Stimulated activated memory B cell treated with anti-CD40 and anti-IgM and Interleukin-4, amounts not matched to agents 10 μg/mL and 1 μg/mL and 100 μg/mL, for 72 hours (primary cell): ENCODE data around the gene MNAT1.
"Not testable (repeated sequence)": the region's sequence is repeated elsewhere in the genome, so short reads cannot be mapped to it uniquely, and the experiment has no call there.

Experiments
- ATAC-seq: fragments of 150-1000 bp; cut with Tn5 transposase; 2 replicates; pipeline ENCODE4 v1.10.0; 2021
- H3K27ac Mint-ChIP-seq: one replicate; pipeline ENCODE4 v1.8.0; 2022; ENCODE audit warnings: mild to moderate bottlenecking, mixed read lengths
- H3K27me3 Mint-ChIP-seq: one replicate; pipeline ENCODE4 v1.8.0; 2022; ENCODE audit warnings: mixed read lengths
- H3K36me3 Mint-ChIP-seq: one replicate; pipeline ENCODE4 v1.8.0; 2022; ENCODE audit warnings: mixed read lengths
- H3K4me1 Mint-ChIP-seq: one replicate; pipeline ENCODE4 v1.8.0; 2022; ENCODE audit warnings: mixed read lengths
- H3K4me3 Mint-ChIP-seq: one replicate; pipeline ENCODE4 v1.8.0; 2022; ENCODE audit warnings: mild to moderate bottlenecking, moderate library complexity, mixed read lengths
- H3K9me3 Mint-ChIP-seq: one replicate; pipeline ENCODE4 v1.8.0; 2022; ENCODE audit warnings: mixed read lengths

Gene MNAT1

GRCh38 chr14:60768602-60769001 is 34.0 kb downstream of the MNAT1 start:
- Mint-ChIP-seq H3K27me3 (no peaks in the 10 kb centered on the region), H3K36me3 (peaks cover 10% of the 10 kb centered on the region), H3K4me3 (no peak overlapping the region), H3K9me3 (no peaks in the 10 kb centered on the region), H3K27ac (no peak overlapping the region), H3K4me1 (peaks cover 22% of the 10 kb centered on the region)
- ATAC-seq: no peak

- ATAC-seq: no peak
- no peak overlapping the region for H3K4me3 Mint-ChIP-seq
- H3K27ac Mint-ChIP-seq: no peak overlapping the region
- no peaks in the 10 kb centered on the region for H3K36me3 Mint-ChIP-seq
- H3K9me3 Mint-ChIP-seq: no peaks in the 10 kb centered on the region
- peaks cover 15% of the 10 kb centered on the region for H3K4me1 Mint-ChIP-seq
- no peaks in the 10 kb centered on the region for H3K27me3 Mint-ChIP-seq
These were observed 36.6 kb downstream of the MNAT1 start for GRCh38 chr14:60771117-60771516.

- no peak for ATAC-seq
- no peak overlapping the region for H3K27ac Mint-ChIP-seq
- no peaks in the 10 kb centered on the region for H3K36me3 Mint-ChIP-seq
- H3K27me3 Mint-ChIP-seq: no peaks in the 10 kb centered on the region
- no peak overlapping the region for H3K4me3 Mint-ChIP-seq
- H3K4me1 Mint-ChIP-seq: peaks cover 9% of the 10 kb centered on the region
- no peaks in the 10 kb centered on the region for H3K9me3 Mint-ChIP-seq
These were observed 39.0 kb downstream of the MNAT1 start for GRCh38 chr14:60773558-60773957.

- H3K9me3 Mint-ChIP-seq: no peaks in the 10 kb centered on the region
- H3K36me3 Mint-ChIP-seq: no peaks in the 10 kb centered on the region
- peaks cover 15% of the 10 kb centered on the region for H3K4me1 Mint-ChIP-seq
- no peak overlapping the region for H3K27ac Mint-ChIP-seq
- H3K4me3 Mint-ChIP-seq: no peak overlapping the region
- no peak for ATAC-seq
- no peaks in the 10 kb centered on the region for H3K27me3 Mint-ChIP-seq
These were observed 40.7 kb downstream of the MNAT1 start for GRCh38 chr14:60775296-60775695.

GRCh38 chr14:60777856-60778578 is 43.5 kb downstream of the MNAT1 start:
- no peaks in the 10 kb centered on the region for H3K9me3 Mint-ChIP-seq
- ATAC-seq: no peak
- no peak overlapping the region for H3K4me3 Mint-ChIP-seq
- H3K27ac Mint-ChIP-seq: no peak overlapping the region
- no peaks in the 10 kb centered on the region for H3K27me3 Mint-ChIP-seq
- peaks cover 16% of the 10 kb centered on the region for H3K4me1 Mint-ChIP-seq
- no peaks in the 10 kb centered on the region for H3K36me3 Mint-ChIP-seq

- H3K27ac Mint-ChIP-seq, H3K36me3 Mint-ChIP-seq, ATAC-seq, H3K4me3 Mint-ChIP-seq, H3K9me3 Mint-ChIP-seq, H3K27me3 Mint-ChIP-seq: not testable (repeated sequence)
- peaks cover 16% of the 10 kb centered on the region for H3K4me1 Mint-ChIP-seq
These were observed 45.4 kb downstream of the MNAT1 start for GRCh38 chr14:60779745-60780514.

- peaks cover 16% of the 10 kb centered on the region for H3K4me1 Mint-ChIP-seq
- H3K9me3 Mint-ChIP-seq, ATAC-seq, H3K36me3 Mint-ChIP-seq, H3K27me3 Mint-ChIP-seq, H3K4me3 Mint-ChIP-seq, H3K27ac Mint-ChIP-seq: not testable (repeated sequence)
These were observed 46.0 kb downstream of the MNAT1 start for GRCh38 chr14:60780558-60780957.

- Mint-ChIP-seq H3K27me3 (no peaks in the 10 kb centered on the region), H3K36me3 (peaks cover 13% of the 10 kb centered on the region)
- no peak for ATAC-seq
These were observed 52.3 kb downstream of the MNAT1 start for GRCh38 chr14:60786905-60787304.

GRCh38 chr14:60789656-60790055 is 55.1 kb downstream of the MNAT1 start:
- Mint-ChIP-seq H3K27ac (no peak overlapping the region), H3K27me3 (no peaks in the 10 kb centered on the region), H3K36me3 (peaks cover 21% of the 10 kb centered on the region), H3K9me3 (no peaks in the 10 kb centered on the region), H3K4me3 (no peak overlapping the region), H3K4me1 (peaks cover 7% of the 10 kb centered on the region)
- no peak for ATAC-seq

More at GRCh38 chr14:60786905-60787304, 52.3 kb downstream of the MNAT1 start:
- H3K4me1 Mint-ChIP-seq: peaks cover 12% of the 10 kb centered on the region
- H3K27ac Mint-ChIP-seq: no peak overlapping the region
- H3K4me3 Mint-ChIP-seq: no peak overlapping the region
- no peaks in the 10 kb centered on the region for H3K9me3 Mint-ChIP-seq

GRCh38 chr14:60790850-60791249 is 56.3 kb downstream of the MNAT1 start:
- H3K4me3 Mint-ChIP-seq: no peak overlapping the region
- peaks cover 7% of the 10 kb centered on the region for H3K4me1 Mint-ChIP-seq
- H3K27me3 Mint-ChIP-seq: no peaks in the 10 kb centered on the region
- H3K27ac Mint-ChIP-seq: no peak overlapping the region
- H3K9me3 Mint-ChIP-seq: no peaks in the 10 kb centered on the region
- H3K36me3 Mint-ChIP-seq: peaks cover 25% of the 10 kb centered on the region
- ATAC-seq: no peak

- H3K27ac Mint-ChIP-seq: no peak overlapping the region
- no peak overlapping the region for H3K4me3 Mint-ChIP-seq
- peaks cover 46% of the 10 kb centered on the region for H3K36me3 Mint-ChIP-seq
- no peaks in the 10 kb centered on the region for H3K9me3 Mint-ChIP-seq
- ATAC-seq: no peak
- H3K27me3 Mint-ChIP-seq: no peaks in the 10 kb centered on the region
- H3K4me1 Mint-ChIP-seq: no peaks in the 10 kb centered on the region
These were observed 61.9 kb downstream of the MNAT1 start for GRCh38 chr14:60796434-60796833.

GRCh38 chr14:60800409-60800808 is 65.8 kb downstream of the MNAT1 start:
- Mint-ChIP-seq H3K4me1 (no peaks in the 10 kb centered on the region), H3K27ac (no peak overlapping the region), H3K9me3 (no peaks in the 10 kb centered on the region), H3K36me3 (peaks cover 52% of the 10 kb centered on the region), H3K27me3 (no peaks in the 10 kb centered on the region), H3K4me3 (no peak overlapping the region)
- no peak for ATAC-seq

- H3K4me1 Mint-ChIP-seq: no peaks in the 10 kb centered on the region
- H3K36me3 Mint-ChIP-seq: peaks cover 52% of the 10 kb centered on the region
- no peaks in the 10 kb centered on the region for H3K9me3 Mint-ChIP-seq
- no peak for ATAC-seq
- no peak overlapping the region for H3K4me3 Mint-ChIP-seq
- H3K27ac Mint-ChIP-seq: no peak overlapping the region
- H3K27me3 Mint-ChIP-seq: no peaks in the 10 kb centered on the region
These were observed 69.3 kb downstream of the MNAT1 start for GRCh38 chr14:60803871-60804270.

GRCh38 chr14:60805841-60806430 is 71.4 kb downstream of the MNAT1 start:
- H3K27me3 Mint-ChIP-seq: no peaks in the 10 kb centered on the region
- H3K27ac Mint-ChIP-seq: no peak overlapping the region
- H3K4me1 Mint-ChIP-seq: no peaks in the 10 kb centered on the region
- H3K4me3 Mint-ChIP-seq: no peak overlapping the region
- no peak for ATAC-seq
- peaks cover 52% of the 10 kb centered on the region for H3K36me3 Mint-ChIP-seq
- no peaks in the 10 kb centered on the region for H3K9me3 Mint-ChIP-seq

GRCh38 chr14:60807247-60807646 is 72.7 kb downstream of the MNAT1 start:
- Mint-ChIP-seq H3K4me3 (no peak overlapping the region), H3K27ac (no peak overlapping the region), H3K4me1 (no peaks in the 10 kb centered on the region), H3K27me3 (no peaks in the 10 kb centered on the region), H3K9me3 (no peaks in the 10 kb centered on the region), H3K36me3 (peaks cover 53% of the 10 kb centered on the region)
- ATAC-seq: no peak

- Mint-ChIP-seq H3K4me3 (no peak overlapping the region), H3K36me3 (peaks cover 55% of the 10 kb centered on the region), H3K9me3 (no peaks in the 10 kb centered on the region), H3K27me3 (no peaks in the 10 kb centered on the region), H3K4me1 (peaks cover 5% of the 10 kb centered on the region), H3K27ac (no peak overlapping the region)
- no peak for ATAC-seq
These were observed 73.4 kb downstream of the MNAT1 start for GRCh38 chr14:60807971-60808370.
